Measurements from ENCODE around the gene MID2. TPM values are rescaled to one million over a fixed set of nuclear protein-coding genes. Genes with fewer than 3 reads are reported as not detected.

Gene MID2
- total RNA-seq, 2 experiments from 2014 or later = not detected

GRCh38 chrX:107935200-107935599 lies 109.5 kb downstream of the MID2 start:
- TF ChIP-seq EZH2phosphoT487 (IDR thresholded peaks at IDR 0.05; ENCODE audit: borderline replicate concordance, low read depth, low read length) (no peak), CTCF (conservative IDR thresholded peaks at IDR 0.05; ENCODE audit: low read length) (no peak)
- H2AFZ ChIP-seq (ENCODE audit: low read length) = no peak overlapping the region
- no peak overlapping the region for H3K4me2 ChIP-seq (ENCODE audit: low read length)
- H3K27ac ChIP-seq (ENCODE audit: low read depth, low read length, poor library complexity, severe bottlenecking) = no peak overlapping the region
- H3K4me1 ChIP-seq (ENCODE audit: insufficient read depth, low read length, poor library complexity, severe bottlenecking) = no peaks in the 10 kb centered on the region
- no TSS peak for BruUV-seq (replicated peaks)
- DNase-seq (ENCODE audit: low spot score) = no peak
- ChIA-PET CTCF (ENCODE audit: unreplicated experiment) (no interaction called here), POLR2A (no interaction called here)
- no peaks in the 10 kb centered on the region for H4K20me1 ChIP-seq (ENCODE audit: insufficient read depth, low read length)
- intact Hi-C loops (cut with micrococcal nuclease; ENCODE audit: unreplicated experiment) = no loop called here
- no peaks in the 10 kb centered on the region for H3K36me3 ChIP-seq (ENCODE audit: insufficient read depth, low read length)
- no peak overlapping the region for H3K4me3 ChIP-seq (ENCODE audit: low read depth, low read length, poor library complexity, severe bottlenecking)
- no peaks in the 10 kb centered on the region for H3K9me3 ChIP-seq (ENCODE audit: low read length)
- no peaks in the 10 kb centered on the region for H3K79me2 ChIP-seq (ENCODE audit: insufficient read depth, low read depth, low read length)
- H3K9me2 ChIP-seq (ENCODE audit: insufficient read depth, low read length) = no peaks in the 10 kb centered on the region

GRCh38 chrX:107935664-107936433 lies 110.2 kb downstream of the MID2 start:
- H3K27ac ChIP-seq (ENCODE audit: low read depth, low read length, poor library complexity, severe bottlenecking) = no peak overlapping the region
- H3K9me3 ChIP-seq (ENCODE audit: low read length) = no peaks in the 10 kb centered on the region
- no peaks in the 10 kb centered on the region for H3K4me1 ChIP-seq (ENCODE audit: insufficient read depth, low read length, poor library complexity, severe bottlenecking)
- H3K4me2 ChIP-seq (ENCODE audit: low read length) = no peak overlapping the region
- H3K9me2 ChIP-seq (ENCODE audit: insufficient read depth, low read length) = no peaks in the 10 kb centered on the region
- H3K36me3 ChIP-seq (ENCODE audit: insufficient read depth, low read length) = no peaks in the 10 kb centered on the region
- H3K4me3 ChIP-seq (ENCODE audit: low read depth, low read length, poor library complexity, severe bottlenecking) = no peak overlapping the region
- no peak for TF ChIP-seq CTCF (conservative IDR thresholded peaks at IDR 0.05; ENCODE audit: low read length)
- no peak for TF ChIP-seq EZH2phosphoT487 (IDR thresholded peaks at IDR 0.05; ENCODE audit: borderline replicate concordance, low read depth, low read length)
- H3K79me2 ChIP-seq (ENCODE audit: insufficient read depth, low read depth, low read length) = no peaks in the 10 kb centered on the region
- DNase-seq (ENCODE audit: low spot score) = no peak
- no TSS peak for BruUV-seq (replicated peaks)
- H4K20me1 ChIP-seq (ENCODE audit: insufficient read depth, low read length) = no peaks in the 10 kb centered on the region
- H2AFZ ChIP-seq (ENCODE audit: low read length) = no peak overlapping the region
- CTCF ChIA-PET (ENCODE audit: unreplicated experiment) = no interaction called here
- intact Hi-C loops (cut with micrococcal nuclease; ENCODE audit: unreplicated experiment) = no loop called here
- POLR2A ChIA-PET = no interaction called here

GRCh38 chrX:107936434-107936730 lies 110.7 kb downstream of the MID2 start:
- Histone ChIP-seq H3K4me3 (ENCODE audit: low read depth, low read length, poor library complexity, severe bottlenecking) (no peak overlapping the region), H4K20me1 (ENCODE audit: insufficient read depth, low read length) (no peaks in the 10 kb centered on the region), H3K79me2 (ENCODE audit: insufficient read depth, low read depth, low read length) (no peaks in the 10 kb centered on the region), H3K9me3 (ENCODE audit: low read length) (no peaks in the 10 kb centered on the region), H3K4me1 (ENCODE audit: insufficient read depth, low read length, poor library complexity, severe bottlenecking) (no peaks in the 10 kb centered on the region), H3K36me3 (ENCODE audit: insufficient read depth, low read length) (no peaks in the 10 kb centered on the region), H3K9me2 (ENCODE audit: insufficient read depth, low read length) (no peaks in the 10 kb centered on the region), H3K27ac (ENCODE audit: low read depth, low read length, poor library complexity, severe bottlenecking) (no peak overlapping the region), H3K4me2 (ENCODE audit: low read length) (no peak overlapping the region), H2AFZ (ENCODE audit: low read length) (no peak overlapping the region)
- intact Hi-C loops (cut with micrococcal nuclease; ENCODE audit: unreplicated experiment) = no loop called here
- no peak for DNase-seq (ENCODE audit: low spot score)
- CTCF ChIA-PET (ENCODE audit: unreplicated experiment) = no interaction called here
- no peak for TF ChIP-seq CTCF (conservative IDR thresholded peaks at IDR 0.05; ENCODE audit: low read length)
- no peak for TF ChIP-seq EZH2phosphoT487 (IDR thresholded peaks at IDR 0.05; ENCODE audit: borderline replicate concordance, low read depth, low read length)
- BruUV-seq (replicated peaks) = no TSS peak
- POLR2A ChIA-PET = no interaction called here
